GM10266 (cell line): Measurements from ENCODE around the gene ADAMTS9.

Source experiments
- DNase-seq: peaks from one replicate; pipeline ENCODE4 v3.0.0; 2012; ENCODE audit errors: extremely low spot score
- CTCF ChIP-seq: IDR thresholded peaks from 2 replicates; pipeline ENCODE4 v1.5.1; 2012; ENCODE audit warnings: mild to moderate bottlenecking, low read depth; ENCODE audit not compliant: control insufficient read depth, insufficient read depth; ENCODE audit errors: missing control alignments

ADAMTS9 gene

GRCh38 chr3:64644483-64644882 lies 43.3 kb downstream of the ADAMTS9 start:
- TF ChIP-seq CTCF: no peak
- no peak for DNase-seq

- TF ChIP-seq CTCF: no peak
- no peak for DNase-seq
Measured at GRCh38 chr3:64642327-64643151, 45.3 kb downstream of the ADAMTS9 start.

GRCh38 chr3:64638981-64639481 lies 48.8 kb downstream of the ADAMTS9 start:
- DNase-seq: no peak
- no peak for TF ChIP-seq CTCF

GRCh38 chr3:64638511-64638910 lies 49.3 kb downstream of the ADAMTS9 start:
- DNase-seq: no peak
- no peak for TF ChIP-seq CTCF

GRCh38 chr3:64634417-64634816 lies 53.4 kb downstream of the ADAMTS9 start:
- TF ChIP-seq CTCF: no peak
- no peak for DNase-seq

GRCh38 chr3:64631951-64632350 lies 55.8 kb downstream of the ADAMTS9 start:
- DNase-seq: no peak
- no peak for TF ChIP-seq CTCF
